DLD1 (cell line): Measurements from ENCODE around the gene TERB2.
"Not testable (repeated sequence)": the region's sequence is repeated elsewhere in the genome, so short reads cannot be mapped to it uniquely, and the experiment has no call there.

Source experiments
- in situ Hi-C: cut with HindIII; loops from 2 replicates; pipeline ENCODE4 v1.10.0; 2017; ENCODE audit warnings: low sequenced_read_pairs

The TERB2 gene

DNA sequence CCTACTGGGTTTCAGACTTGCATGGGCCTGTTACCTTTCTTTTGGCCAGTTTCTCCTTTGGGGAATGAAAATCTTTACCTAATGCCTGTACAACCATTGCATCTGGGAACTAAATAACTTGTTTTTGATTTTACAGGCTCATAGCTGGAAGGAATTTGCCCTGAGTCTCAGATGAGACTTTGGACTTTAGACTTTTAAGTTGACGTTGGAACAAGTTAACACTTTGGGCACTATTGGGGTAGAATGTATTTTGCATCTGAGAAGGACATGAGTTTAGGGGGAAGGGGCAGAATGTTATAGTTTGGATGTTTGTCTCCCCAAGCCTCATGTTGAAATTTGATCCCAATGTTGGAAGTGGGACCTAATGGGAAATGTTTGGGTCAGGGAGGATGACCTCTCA lies 44.7 kb downstream of the TERB2 start:
- in situ Hi-C loops, result not testable (repeated sequence)

DNA sequence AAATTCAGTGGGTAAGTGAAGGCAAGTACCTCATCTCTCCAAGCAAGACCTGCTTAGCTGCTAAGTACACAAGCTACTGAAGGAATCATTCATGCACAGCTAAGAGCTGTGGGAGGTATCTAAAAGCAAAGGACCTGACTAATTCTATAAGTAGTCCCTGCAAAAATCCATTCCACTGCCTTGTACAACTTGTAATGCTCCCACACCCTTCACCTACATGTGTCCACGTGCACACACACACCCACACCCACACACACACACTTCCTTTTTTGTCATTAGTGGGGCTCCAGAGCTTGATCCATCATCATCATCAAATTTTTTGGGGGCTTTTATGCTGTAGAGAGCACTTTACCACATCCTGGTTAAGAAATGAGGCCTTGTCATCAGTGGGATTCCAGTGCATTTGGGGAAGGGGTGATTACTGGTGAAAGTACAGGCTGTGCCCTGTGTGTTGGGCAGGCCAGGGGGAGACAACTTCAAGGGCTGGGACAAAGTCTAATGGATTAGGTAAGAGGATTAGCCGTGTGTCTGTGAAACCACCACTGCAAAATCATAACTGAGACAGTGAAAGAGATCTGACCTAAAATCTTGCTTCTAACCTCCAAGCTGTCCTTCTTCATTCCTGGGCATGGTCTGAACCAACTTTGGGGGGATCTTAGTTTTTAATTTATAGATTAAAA lies 47.4 kb downstream of the TERB2 start:
- in situ Hi-C loops, result not testable (repeated sequence)

DNA sequence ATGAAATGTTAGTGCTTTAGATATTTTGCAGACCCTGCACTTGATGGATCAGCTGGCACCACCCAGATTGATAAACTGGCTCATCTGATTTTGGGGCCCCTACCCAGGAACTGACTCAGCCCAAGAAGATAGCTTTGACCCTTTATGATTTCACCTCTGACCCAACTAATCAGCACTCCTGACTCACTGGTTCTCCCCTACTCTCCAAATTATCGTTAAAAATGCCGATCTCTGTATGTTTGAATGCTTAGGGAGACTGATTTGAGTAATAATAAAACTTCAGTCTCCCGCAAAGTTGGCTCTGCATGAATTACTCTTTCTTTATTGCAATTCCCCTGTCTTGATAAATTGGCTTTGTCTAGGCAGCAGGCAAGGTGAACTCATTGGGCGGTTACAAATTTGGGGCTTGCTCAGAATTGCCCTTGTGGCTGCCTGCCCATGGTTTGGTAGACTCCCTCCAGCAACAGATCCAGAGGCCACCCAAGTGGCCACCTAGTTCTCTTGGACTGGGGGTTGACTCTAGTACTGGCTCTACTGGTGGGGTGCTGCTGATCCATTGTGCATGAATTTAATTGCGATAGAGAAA lies 48.2 kb downstream of the TERB2 start:
- in situ Hi-C loops, result not testable (repeated sequence)

GRCh38 chr15:45009046-45009445 lies 52.6 kb downstream of the TERB2 start:
- in situ Hi-C loops, result no loop called here

DNA sequence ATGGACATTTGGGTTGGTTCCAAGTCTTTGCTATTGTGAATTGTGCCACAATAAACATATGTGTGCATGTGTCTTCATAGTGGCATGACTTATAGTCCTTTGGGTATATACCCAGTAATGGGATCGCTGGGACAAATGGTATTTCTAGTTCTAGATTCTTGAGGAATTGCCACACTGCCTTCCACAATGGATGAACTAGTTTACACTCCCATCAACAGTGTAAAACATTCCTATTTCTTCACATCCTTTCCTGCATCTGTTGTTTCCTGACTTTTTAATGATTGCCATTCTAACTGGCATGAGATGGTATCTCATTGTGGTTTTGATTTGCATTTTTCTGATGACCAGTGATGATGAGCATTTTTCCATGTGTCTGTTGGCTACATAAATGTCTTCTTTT lies 58.6 kb downstream of the TERB2 start:
- in situ Hi-C loops, result not testable (repeated sequence)

DNA sequence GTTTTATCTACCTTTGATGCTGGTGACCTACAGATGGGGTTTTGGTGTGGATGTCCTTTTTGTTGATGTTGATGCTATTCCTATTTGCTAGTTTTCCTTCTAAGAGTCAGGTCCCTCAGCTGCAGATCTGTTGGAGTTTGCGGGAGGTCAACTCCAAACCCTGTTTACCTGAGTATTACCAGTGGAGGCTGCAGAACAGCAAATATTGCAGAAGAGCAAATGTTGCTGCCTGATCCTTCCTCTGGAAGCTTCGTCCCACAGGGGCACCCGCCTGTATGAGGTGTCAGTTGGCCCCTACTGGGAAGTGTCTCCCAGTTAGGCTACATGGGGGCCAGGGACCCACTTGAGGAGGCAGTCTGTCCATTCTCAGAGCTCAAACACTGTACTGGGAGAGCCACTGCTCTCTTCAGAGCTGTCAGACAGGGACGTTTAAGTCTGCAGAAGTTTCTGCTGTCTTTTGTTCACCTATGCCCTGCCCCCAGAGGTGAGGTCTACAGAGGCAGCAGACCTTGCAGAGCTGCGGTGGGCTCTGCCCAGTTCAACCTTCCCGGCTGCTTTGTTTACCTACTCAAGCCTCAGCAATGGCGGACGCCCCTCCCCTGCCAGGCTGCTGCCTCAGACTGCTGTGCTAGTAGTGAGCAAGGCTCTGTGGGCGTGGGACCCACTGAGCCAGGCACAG lies 63.9 kb downstream of the TERB2 start:
- in situ Hi-C loops, result not testable (repeated sequence)

GRCh38 chr15:45020901-45021259 lies 64.4 kb downstream of the TERB2 start:
- in situ Hi-C loops, result not testable (repeated sequence)

DNA sequence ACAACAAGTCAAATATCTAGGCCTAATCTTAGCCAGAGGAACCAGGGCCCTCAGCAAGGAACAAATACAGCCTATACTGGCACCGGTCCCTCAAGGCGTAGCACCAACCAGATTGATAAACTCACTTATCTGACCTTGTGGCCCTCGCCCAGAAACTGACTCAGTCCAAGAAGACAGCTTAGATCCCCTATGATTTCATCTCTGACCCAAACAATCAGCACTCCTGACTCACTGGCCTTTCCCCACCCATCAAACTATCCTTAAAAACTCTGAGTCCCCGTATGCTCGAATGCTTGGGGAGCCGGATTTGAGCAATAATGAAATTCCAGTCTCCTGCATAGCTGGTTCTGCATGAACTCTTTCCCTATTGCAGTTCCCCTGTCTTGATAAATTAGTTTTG lies 64.9 kb downstream of the TERB2 start:
- in situ Hi-C loops, result no loop called here

- in situ Hi-C loops, result no loop called here
Observed at GRCh38 chr15:45022871-45023658, 66.6 kb downstream of the TERB2 start, which contains the start of gene SORD. TSS of gene SORD (plus strand) at chr15:45023195. CDS start at chr15:45023284, 89 bp downstream.

DNA sequence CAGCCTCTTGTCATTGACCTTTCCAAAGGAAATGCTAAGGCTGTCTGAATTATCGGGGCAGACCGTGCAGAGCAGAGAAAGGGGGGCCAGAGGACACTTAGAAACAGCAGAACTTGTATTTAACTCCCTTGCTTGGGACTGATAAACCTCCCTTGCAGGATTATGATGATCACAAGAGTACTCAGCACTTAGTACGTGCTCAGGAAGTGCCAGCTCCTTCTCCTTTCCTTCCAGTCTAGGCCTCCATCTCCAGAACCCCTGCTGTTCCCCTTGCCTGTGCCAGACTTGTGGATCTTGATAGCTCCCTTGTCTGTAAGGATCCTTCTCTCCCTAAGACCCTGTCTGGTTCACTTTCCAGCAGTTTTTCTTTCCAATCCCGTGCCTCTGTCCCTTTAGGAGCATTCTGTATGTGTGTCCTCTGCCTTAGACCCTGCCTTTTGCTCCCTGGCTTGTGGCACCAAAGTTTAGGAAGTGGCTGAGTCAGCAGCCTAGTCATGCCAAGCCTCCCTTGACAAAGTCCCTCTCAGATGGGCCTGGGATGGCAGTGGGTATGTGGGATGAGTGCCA lies 67.3 kb downstream of the TERB2 start:
- in situ Hi-C loops, result no loop called here

GRCh38 chr15:45024649-45025048 lies 68.2 kb downstream of the TERB2 start:
- in situ Hi-C loops, result not testable (repeated sequence)

DNA sequence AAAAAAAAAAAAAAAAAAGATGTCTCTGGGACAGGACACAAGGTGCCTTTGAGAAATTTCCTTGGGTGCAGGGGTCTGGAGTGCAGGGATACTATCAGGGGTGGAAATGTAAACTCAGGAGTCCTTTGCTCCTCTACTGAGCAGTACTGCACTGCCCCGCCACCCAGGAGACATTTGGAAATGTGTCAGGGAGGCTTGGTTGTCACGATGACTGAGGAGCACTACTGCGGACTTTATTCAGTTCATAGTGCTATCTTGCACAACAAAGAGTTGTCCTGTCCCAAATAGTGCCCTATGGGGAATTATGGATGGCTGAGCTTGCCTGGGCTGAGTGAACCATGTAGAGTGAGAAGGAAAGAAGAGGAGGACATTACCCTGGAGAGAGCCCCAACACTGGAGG lies 69.1 kb downstream of the TERB2 start:
- in situ Hi-C loops, result not testable (repeated sequence)

- in situ Hi-C loops, result no loop called here
Observed at GRCh38 chr15:45026651-45027190, 70.2 kb downstream of the TERB2 start.

GRCh38 chr15:45027220-45027619 lies 70.7 kb downstream of the TERB2 start:
- in situ Hi-C loops, result no loop called here
